MM.1S (cell line): ENCODE data around the gene INPP4B.

Experiments
- EZH2 ChIP-seq: fragments of 300-600 bp; sonication (generic); optimal IDR thresholded peaks from 2 replicates; pipeline ENCODE3; 2017; ENCODE audit warnings: low read depth, mild to moderate bottlenecking, antibody characterized with exemption, low read length, mixed read lengths
- TF ChIP-seq, protein P1 (sequence below): fragments of 300-600 bp; sonication (generic); IDR thresholded peaks from 2 replicates; pipeline ENCODE4 v1.5.1; 2016; ENCODE audit warnings: antibody characterized with exemption, low read length, mixed read lengths

DNA sequence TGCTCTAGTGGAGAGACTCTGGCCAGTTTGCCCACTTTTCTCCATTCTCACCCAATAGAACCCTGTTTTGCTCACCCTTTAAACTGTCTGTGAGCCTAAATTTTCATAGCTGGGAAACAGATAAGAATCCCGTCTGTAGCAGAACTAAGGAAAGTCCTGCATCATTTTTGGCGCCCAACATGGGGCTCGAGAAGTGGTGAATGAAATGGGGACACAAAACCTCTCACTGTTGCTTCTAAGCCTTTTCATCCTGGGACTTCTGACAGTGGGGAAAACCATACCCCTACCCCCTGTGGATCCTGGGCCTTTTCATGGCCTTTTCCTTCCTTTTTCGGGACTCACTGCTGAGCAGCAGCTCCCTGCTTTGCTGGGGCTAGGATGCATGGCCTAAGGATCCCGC is 189.9 kb downstream of the INPP4B start:
- no peak for TF ChIP-seq EZH2
- TF ChIP-seq, protein P1, sequence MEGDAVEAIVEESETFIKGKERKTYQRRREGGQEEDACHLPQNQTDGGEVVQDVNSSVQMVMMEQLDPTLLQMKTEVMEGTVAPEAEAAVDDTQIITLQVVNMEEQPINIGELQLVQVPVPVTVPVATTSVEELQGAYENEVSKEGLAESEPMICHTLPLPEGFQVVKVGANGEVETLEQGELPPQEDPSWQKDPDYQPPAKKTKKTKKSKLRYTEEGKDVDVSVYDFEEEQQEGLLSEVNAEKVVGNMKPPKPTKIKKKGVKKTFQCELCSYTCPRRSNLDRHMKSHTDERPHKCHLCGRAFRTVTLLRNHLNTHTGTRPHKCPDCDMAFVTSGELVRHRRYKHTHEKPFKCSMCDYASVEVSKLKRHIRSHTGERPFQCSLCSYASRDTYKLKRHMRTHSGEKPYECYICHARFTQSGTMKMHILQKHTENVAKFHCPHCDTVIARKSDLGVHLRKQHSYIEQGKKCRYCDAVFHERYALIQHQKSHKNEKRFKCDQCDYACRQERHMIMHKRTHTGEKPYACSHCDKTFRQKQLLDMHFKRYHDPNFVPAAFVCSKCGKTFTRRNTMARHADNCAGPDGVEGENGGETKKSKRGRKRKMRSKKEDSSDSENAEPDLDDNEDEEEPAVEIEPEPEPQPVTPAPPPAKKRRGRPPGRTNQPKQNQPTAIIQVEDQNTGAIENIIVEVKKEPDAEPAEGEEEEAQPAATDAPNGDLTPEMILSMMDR = no peak
